PC-9 (cell line): ENCODE measurements around the gene BCAS3.

Experiments
- CTCF ChIP-seq: fragments of 200-600 bp; sonication (generic); conservative IDR thresholded peaks from 2 replicates; pipeline ENCODE4 v1.6.1; 2017; ENCODE audit warnings: mixed run types, antibody characterized with exemption, mild to moderate bottlenecking, moderate library complexity
- EZH2 ChIP-seq: fragments of 200-600 bp; sonication (generic); IDR thresholded peaks from 2 replicates; pipeline ENCODE4 v1.8.0; 2017; ENCODE audit warnings: antibody characterized with exemption, low read depth

DNA sequence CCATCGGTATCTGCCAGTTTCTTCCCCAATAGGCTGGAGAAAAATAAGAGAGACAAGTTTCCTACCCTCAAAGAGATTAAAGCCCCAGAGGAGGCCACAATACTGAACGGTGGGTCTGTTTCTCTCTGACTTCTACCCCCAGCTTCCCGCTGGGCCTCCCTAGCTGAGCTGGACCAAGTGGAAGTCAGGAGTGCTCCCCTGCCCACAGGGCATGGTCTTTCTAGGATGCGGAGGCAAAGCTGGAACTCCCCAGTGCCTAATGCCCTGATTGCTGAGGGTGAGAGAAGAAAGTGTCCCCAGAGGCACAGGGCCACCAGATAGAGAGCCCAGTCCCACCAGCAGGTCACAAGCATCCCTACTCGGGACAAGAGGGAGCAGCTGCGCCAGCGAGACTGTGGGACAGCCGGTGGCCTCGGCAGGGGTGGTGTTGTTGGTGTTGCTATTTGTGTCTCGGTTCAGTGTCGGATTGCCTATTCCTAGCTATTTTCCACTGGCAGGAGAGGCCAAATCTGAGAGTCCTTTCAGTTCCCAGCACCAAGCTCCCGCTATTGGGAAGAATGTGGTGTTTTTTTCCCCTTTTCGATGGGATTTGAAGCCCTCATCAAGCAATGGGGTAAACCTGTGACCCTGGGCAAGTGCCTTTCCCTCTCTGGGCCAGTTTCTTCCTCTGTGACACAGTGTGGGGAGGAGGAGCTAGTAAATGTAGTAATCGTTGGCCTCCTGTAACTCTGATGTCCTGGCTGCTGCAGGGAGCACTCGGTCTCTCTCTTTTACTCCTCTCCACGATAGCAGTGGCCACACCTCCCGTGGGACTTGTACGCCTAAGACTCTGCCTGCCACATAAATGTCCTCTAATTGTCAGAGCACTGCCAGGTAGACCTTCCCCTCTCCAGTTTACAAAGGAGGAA, 699.5 kb downstream of the BCAS3 start:
- TF ChIP-seq CTCF (no peak), EZH2 (no peak)
